HepG2 (cell line): ENCODE data around the gene FAM81A. TPM values are rescaled to one million over a fixed set of nuclear protein-coding genes. Genes with fewer than 3 reads are reported as not detected.
A peak's percentile ranks its signal among the peaks of the same experiment; 100 is the strongest.

ENCODE experiments used
- CEBPG ChIP-seq: IDR thresholded peaks from 2 replicates; pipeline ENCODE4 v1.6.1; 2016
- HDAC6 ChIP-seq: fragments of 200-600 bp; sonication (generic); IDR thresholded peaks from 2 replicates; pipeline ENCODE4 v1.7.0; 2017; ENCODE audit warnings: mild to moderate bottlenecking, antibody characterized with exemption, low read length, low read depth
- NCOR1 ChIP-seq: fragments of 200-600 bp; sonication (generic); IDR thresholded peaks from 2 replicates; pipeline ENCODE4 v1.7.0; 2017; ENCODE audit warnings: antibody characterized with exemption, low read length, borderline replicate concordance
- REST ChIP-seq, 2 experiments: IDR thresholded peaks; 2 replicates each; pipeline ENCODE4 v1.6.1; 2011 to 2012; ENCODE audit warnings: low read length in 2 of 2, borderline replicate concordance in 1 of 2, low read depth in 1 of 2, mild to moderate bottlenecking in 1 of 2, moderate library complexity in 1 of 2
- RFXANK ChIP-seq: IDR thresholded peaks from 2 replicates; pipeline ENCODE4 v1.6.1; 2016
- TFDP1 ChIP-seq: IDR thresholded peaks from 2 replicates; pipeline ENCODE4 v1.6.1; 2016; ENCODE audit warnings: missing compliant biosample characterization, missing genetic modification reagents, borderline replicate concordance
- ZNF263 ChIP-seq: sonication (generic); formaldehyde crosslinking; IDR thresholded peaks from 2 replicates; pipeline ENCODE4 v1.4.0; 2020; ENCODE audit warnings: missing genetic modification reagents
- ZNF318 ChIP-seq: sonication (generic); formaldehyde crosslinking; IDR thresholded peaks from 2 replicates; pipeline ENCODE4 v1.4.0; 2020; ENCODE audit warnings: mild to moderate bottlenecking, missing genetic modification reagents
- ZNF484 ChIP-seq: sonication (generic); formaldehyde crosslinking; IDR thresholded peaks from 2 replicates; pipeline ENCODE4 v1.5.1; 2020; ENCODE audit warnings: mild to moderate bottlenecking, low read depth, missing genetic modification reagents, borderline replicate concordance
- polyA plus RNA-seq, 8 experiments: library from polyadenylated mRNA; depleted of rRNA in 3 of 8; stranded (reverse) in 7 of 8; unstranded in 1 of 8; fragments of >200 nt; fragmentation: Illumina TruSeq in 4 of 8; extraction: Trizol in 4 of 8; gene quantifications; 2 replicates each; pipeline versions ENCODE4 v1.2.1 to v1.2.3, GENCODE V29; 2011 to 2016; ENCODE audit warnings: low read depth in 4 of 8, missing spikeins in 1 of 8, mixed read lengths in 1 of 8; ENCODE audit not compliant: insufficient read depth in 1 of 8
- total RNA-seq, 5 experiments: library from RNA; depleted of rRNA; stranded (reverse); fragments of >200 nt; fragmentation: Illumina TruSeq; extraction: Trizol; gene quantifications; 2 replicates each; pipeline ENCODE4 v1.2.3, GENCODE V29; 2016; ENCODE audit warnings: low read depth in 1 of 5
- TF ChIP-seq, protein P1 (sequence below): IDR thresholded peaks from 2 replicates; pipeline ENCODE4 v1.6.1; 2016; ENCODE audit warnings: low read depth, borderline replicate concordance
- TF ChIP-seq, protein P2 (sequence below): fragments of 450-650 bp; IDR thresholded peaks from 2 replicates; pipeline ENCODE4 v1.6.1; 2017; ENCODE audit warnings: mild to moderate bottlenecking

Gene FAM81A
- total and polyA plus RNA-seq, 2 of the 13 experiments (the other 11 are each of a cell fraction or from before 2014, with no cell fraction given) = 0.09 TPM; not detected in 1

- TF ChIP-seq NCOR1 = peak; percentile 87
- TF ChIP-seq CEBPG (CRISPR knock-in tag) = peak; percentile 88
- no peak for TF ChIP-seq HDAC6
- no peak for TF ChIP-seq ZNF318 (CRISPR knock-in tag)
- TF ChIP-seq, protein P1, sequence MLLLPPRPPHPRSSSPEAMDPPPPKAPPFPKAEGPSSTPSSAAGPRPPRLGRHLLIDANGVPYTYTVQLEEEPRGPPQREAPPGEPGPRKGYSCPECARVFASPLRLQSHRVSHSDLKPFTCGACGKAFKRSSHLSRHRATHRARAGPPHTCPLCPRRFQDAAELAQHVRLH (CRISPR knock-in tag) = no peak
- TF ChIP-seq, protein P2, sequence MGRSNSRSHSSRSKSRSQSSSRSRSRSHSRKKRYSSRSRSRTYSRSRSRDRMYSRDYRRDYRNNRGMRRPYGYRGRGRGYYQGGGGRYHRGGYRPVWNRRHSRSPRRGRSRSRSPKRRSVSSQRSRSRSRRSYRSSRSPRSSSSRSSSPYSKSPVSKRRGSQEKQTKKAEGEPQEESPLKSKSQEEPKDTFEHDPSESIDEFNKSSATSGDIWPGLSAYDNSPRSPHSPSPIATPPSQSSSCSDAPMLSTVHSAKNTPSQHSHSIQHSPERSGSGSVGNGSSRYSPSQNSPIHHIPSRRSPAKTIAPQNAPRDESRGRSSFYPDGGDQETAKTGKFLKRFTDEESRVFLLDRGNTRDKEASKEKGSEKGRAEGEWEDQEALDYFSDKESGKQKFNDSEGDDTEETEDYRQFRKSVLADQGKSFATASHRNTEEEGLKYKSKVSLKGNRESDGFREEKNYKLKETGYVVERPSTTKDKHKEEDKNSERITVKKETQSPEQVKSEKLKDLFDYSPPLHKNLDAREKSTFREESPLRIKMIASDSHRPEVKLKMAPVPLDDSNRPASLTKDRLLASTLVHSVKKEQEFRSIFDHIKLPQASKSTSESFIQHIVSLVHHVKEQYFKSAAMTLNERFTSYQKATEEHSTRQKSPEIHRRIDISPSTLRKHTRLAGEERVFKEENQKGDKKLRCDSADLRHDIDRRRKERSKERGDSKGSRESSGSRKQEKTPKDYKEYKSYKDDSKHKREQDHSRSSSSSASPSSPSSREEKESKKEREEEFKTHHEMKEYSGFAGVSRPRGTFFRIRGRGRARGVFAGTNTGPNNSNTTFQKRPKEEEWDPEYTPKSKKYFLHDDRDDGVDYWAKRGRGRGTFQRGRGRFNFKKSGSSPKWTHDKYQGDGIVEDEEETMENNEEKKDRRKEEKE = no peak
- no peak for TF ChIP-seq ZNF263 (CRISPR knock-in tag)
- TF ChIP-seq RFXANK (CRISPR knock-in tag) = 0 out of 2 replicates have a peak, but pooled peaks have one; percentile 52
- peak in 1 of 2 experiments; percentile 6; a peak in 1 of 4 replicates for TF ChIP-seq REST (IDR thresholded peaks at IDR 0.05; ENCODE audit: borderline replicate concordance in 1 of 2, low read depth in 1 of 2, low read length in 2 of 2)
- TF ChIP-seq ZNF484 = no peak
- peak; percentile 9; the same call in 1 of the 2 replicates for TF ChIP-seq TFDP1 (CRISPR knock-in tag)
These were observed 116.1 kb downstream of the FAM81A start (continued) for GRCh38 chr15:59553879-59554735.
